ENCODE data around the gene CSK.

GRCh38 chr15:74776821-74777768 lies 4.8 kb upstream of the CSK start:
- TF ChIP-seq, protein P1, sequence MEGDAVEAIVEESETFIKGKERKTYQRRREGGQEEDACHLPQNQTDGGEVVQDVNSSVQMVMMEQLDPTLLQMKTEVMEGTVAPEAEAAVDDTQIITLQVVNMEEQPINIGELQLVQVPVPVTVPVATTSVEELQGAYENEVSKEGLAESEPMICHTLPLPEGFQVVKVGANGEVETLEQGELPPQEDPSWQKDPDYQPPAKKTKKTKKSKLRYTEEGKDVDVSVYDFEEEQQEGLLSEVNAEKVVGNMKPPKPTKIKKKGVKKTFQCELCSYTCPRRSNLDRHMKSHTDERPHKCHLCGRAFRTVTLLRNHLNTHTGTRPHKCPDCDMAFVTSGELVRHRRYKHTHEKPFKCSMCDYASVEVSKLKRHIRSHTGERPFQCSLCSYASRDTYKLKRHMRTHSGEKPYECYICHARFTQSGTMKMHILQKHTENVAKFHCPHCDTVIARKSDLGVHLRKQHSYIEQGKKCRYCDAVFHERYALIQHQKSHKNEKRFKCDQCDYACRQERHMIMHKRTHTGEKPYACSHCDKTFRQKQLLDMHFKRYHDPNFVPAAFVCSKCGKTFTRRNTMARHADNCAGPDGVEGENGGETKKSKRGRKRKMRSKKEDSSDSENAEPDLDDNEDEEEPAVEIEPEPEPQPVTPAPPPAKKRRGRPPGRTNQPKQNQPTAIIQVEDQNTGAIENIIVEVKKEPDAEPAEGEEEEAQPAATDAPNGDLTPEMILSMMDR (conservative IDR thresholded peaks at IDR 0.05; ENCODE audit: low read length) = no peak
- TF ChIP-seq EZH2phosphoT487 (IDR thresholded peaks at IDR 0.05; ENCODE audit: borderline replicate concordance, low read depth, low read length) = no peak

Data from OCI-LY7 (cell line).